ENCODE data around the gene TSHZ1.

TSHZ1 gene

GRCh38 chr18:75304678-75305557 is 94.3 kb downstream of the TSHZ1 start:
- in situ Hi-C loops (cut with HindIII; ENCODE audit: low sequenced_read_pairs): no loop called here
- DNase-seq (ENCODE audit: low read depth, low spot score): no peak
- H3K4me3 ChIP-seq (ENCODE audit: low read depth, low read length): no peak overlapping the region
- no peak for TF ChIP-seq CTCF (IDR thresholded peaks at IDR 0.05; ENCODE audit: low read depth, low read length)

DNA sequence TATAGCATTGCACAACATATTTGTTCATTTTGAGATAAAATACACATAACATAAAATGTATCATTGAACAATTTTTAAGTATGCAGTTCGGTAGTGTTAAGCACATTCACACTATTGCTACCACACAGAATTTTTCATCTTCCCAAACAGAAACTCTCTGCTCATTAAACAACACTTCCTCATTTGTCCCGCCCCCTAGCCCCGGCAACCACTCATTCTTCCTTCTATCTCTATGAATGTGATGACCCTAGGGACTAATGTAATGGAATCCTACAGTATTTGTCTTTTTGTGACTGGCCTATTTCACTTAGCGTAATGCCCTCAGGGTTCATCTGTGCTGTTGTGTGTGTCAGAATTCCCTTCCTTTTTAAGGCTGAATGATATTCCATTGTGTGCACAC is 95.4 kb downstream of the TSHZ1 start:
- DNase-seq (ENCODE audit: low read depth, low spot score): no peak
- no peak for TF ChIP-seq CTCF (IDR thresholded peaks at IDR 0.05; ENCODE audit: low read depth, low read length)
- in situ Hi-C loops (cut with HindIII; ENCODE audit: low sequenced_read_pairs): no loop called here
- H3K4me3 ChIP-seq (ENCODE audit: low read depth, low read length): no peak overlapping the region

GRCh38 chr18:75307530-75307929 is 96.9 kb downstream of the TSHZ1 start:
- H3K4me3 ChIP-seq (ENCODE audit: low read depth, low read length): no peak overlapping the region
- DNase-seq (ENCODE audit: low read depth, low spot score): no peak
- in situ Hi-C loops (cut with HindIII; ENCODE audit: low sequenced_read_pairs): no loop called here
- no peak for TF ChIP-seq CTCF (IDR thresholded peaks at IDR 0.05; ENCODE audit: low read depth, low read length)

GRCh38 chr18:75309564-75309963 is 99.0 kb downstream of the TSHZ1 start:
- DNase-seq (ENCODE audit: low read depth, low spot score): no peak
- no peak for TF ChIP-seq CTCF (IDR thresholded peaks at IDR 0.05; ENCODE audit: low read depth, low read length)
- no peak overlapping the region for H3K4me3 ChIP-seq (ENCODE audit: low read depth, low read length)
- in situ Hi-C loops (cut with HindIII; ENCODE audit: low sequenced_read_pairs): no loop called here

DNA sequence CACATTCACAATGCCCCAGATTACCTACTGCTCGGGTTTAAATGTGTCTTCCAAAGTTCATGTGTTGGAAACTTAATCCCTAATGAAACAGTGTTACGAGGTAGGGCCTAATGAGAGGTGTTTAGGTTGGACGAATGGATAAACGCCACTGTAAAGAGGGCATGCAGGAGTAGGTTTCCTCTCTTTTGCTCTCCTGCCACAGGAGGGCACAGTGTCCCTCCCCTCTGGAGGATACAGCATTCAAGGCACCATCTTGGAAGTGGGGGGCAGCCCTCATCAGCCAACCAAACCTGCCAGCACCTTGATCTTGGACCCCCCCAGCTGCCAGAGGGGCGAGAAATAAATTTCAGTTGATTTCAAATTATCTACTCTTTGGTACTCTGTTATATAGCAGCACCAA is 103.5 kb downstream of the TSHZ1 start:
- in situ Hi-C loops (cut with HindIII; ENCODE audit: low sequenced_read_pairs): no loop called here
- TF ChIP-seq CTCF (IDR thresholded peaks at IDR 0.05; ENCODE audit: low read depth, low read length): peak; percentile 12
- no peak overlapping the region for H3K4me3 ChIP-seq (ENCODE audit: low read depth, low read length)
- DNase-seq (ENCODE audit: low read depth, low spot score): no peak

DNA sequence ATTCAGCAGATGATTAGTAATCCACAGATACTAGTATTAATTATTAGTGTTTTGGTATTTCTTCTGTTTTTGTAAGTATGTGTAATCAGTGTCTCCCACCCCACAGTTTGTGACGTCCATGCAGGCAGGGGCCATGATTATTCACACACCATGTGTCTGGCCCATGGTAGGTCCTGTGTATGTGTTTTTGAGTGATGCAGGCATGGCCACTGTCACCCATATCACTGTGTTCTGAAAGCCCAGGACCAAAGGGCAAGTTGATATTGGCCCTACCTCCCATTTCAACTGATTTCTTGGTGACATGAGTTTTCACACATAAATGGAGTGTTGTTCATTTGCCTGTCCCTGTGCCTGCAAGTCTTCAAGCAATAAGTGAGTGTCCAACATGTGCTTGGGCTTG is 104.0 kb downstream of the TSHZ1 start:
- no peak for TF ChIP-seq CTCF (IDR thresholded peaks at IDR 0.05; ENCODE audit: low read depth, low read length)
- H3K4me3 ChIP-seq (ENCODE audit: low read depth, low read length): no peak overlapping the region
- in situ Hi-C loops (cut with HindIII; ENCODE audit: low sequenced_read_pairs): no loop called here
- no peak for DNase-seq (ENCODE audit: low read depth, low spot score)

Measured in astrocyte of the spinal cord (primary cell).